CD14-positive monocyte (primary cell): ENCODE data around the gene CDK4. TPM values are rescaled to one million over a fixed set of nuclear protein-coding genes. Genes with fewer than 3 reads are reported as not detected.

Experiments used
- DNase-seq, 3 donors: peaks; one replicate each; pipeline ENCODE4 v3.0.0-alpha.2; 2011 to 2022
- H2AFZ ChIP-seq: 2 replicates; pipeline ENCODE4 v1.6.0; 2012; ENCODE audit warnings: mild to moderate bottlenecking, low read depth, low read length, inconsistent platforms; ENCODE audit not compliant: insufficient read depth, poor library complexity, severe bottlenecking
- H3K27ac ChIP-seq, 2 donors: 1 replicate in 1 of 2; 2 replicates in 1 of 2; pipeline ENCODE4 v1.5.1; 2012 to 2013; ENCODE audit warnings: low read length in 2 of 2, control low read depth in 1 of 2, inconsistent platforms in 1 of 2, low read depth in 1 of 2, mild to moderate bottlenecking in 1 of 2
- H3K27me3 ChIP-seq, 2 donors: one replicate each; pipeline versions ENCODE4 v1.6.0 to v1.6.1; 2011 to 2013; ENCODE audit warnings: low read length in 2 of 2; ENCODE audit not compliant: control insufficient read depth in 2 of 2, insufficient read depth in 2 of 2
- H3K36me3 ChIP-seq, 2 donors: replicated peaks in 1 of 2; 1 replicate in 1 of 2; 2 replicates in 1 of 2; pipeline versions ENCODE4 v1.5.1 to v1.6.1; 2012 to 2013; ENCODE audit warnings: low read length in 2 of 2, control low read depth in 1 of 2, inconsistent platforms in 1 of 2, mild to moderate bottlenecking in 1 of 2; ENCODE audit not compliant: insufficient read depth in 2 of 2, control insufficient read depth in 1 of 2
- H3K4me1 ChIP-seq, 2 donors: 1 replicate in 1 of 2; 2 replicates in 1 of 2; pipeline versions ENCODE4 v1.5.1 to v1.6.1; 2012 to 2013; ENCODE audit warnings: low read length in 2 of 2, control low read depth in 1 of 2, inconsistent platforms in 1 of 2, mild to moderate bottlenecking in 1 of 2, moderate library complexity in 1 of 2; ENCODE audit not compliant: insufficient read depth in 2 of 2, control insufficient read depth in 1 of 2
- H3K4me2 ChIP-seq: replicated peaks from 2 replicates; pipeline ENCODE3; 2012; ENCODE audit warnings: low read length, moderate library complexity, mild to moderate bottlenecking; ENCODE audit not compliant: poor library complexity, severe bottlenecking; ENCODE audit errors: extremely low read depth
- H3K4me3 ChIP-seq, 3 experiments: fragments of 200-600 bp in 1 of 3; sonication (generic) in 1 of 3; replicated peaks in 1 of 3; 1 replicate in 2 of 3; 2 replicates in 1 of 3; pipeline ENCODE4 v1.5.1; 2011 to 2013; ENCODE audit warnings: low read length in 3 of 3, mild to moderate bottlenecking in 3 of 3, control low read depth in 2 of 3, low read depth in 2 of 3, inconsistent platforms in 1 of 3, moderate library complexity in 1 of 3
- H3K79me2 ChIP-seq: 2 replicates; pipeline ENCODE4 v1.6.0; 2012; ENCODE audit warnings: mild to moderate bottlenecking, control low read depth, inconsistent platforms, low read length, moderate library complexity; ENCODE audit not compliant: insufficient read depth
- H3K9ac ChIP-seq: 2 replicates; pipeline ENCODE4 v1.6.0; 2017; ENCODE audit warnings: low read length, mild to moderate bottlenecking; ENCODE audit not compliant: insufficient read depth, poor library complexity, severe bottlenecking
- H3K9me3 ChIP-seq, 2 donors: replicated peaks in 1 of 2; 1 replicate in 1 of 2; 2 replicates in 1 of 2; pipeline versions ENCODE4 v1.5.1 to v1.6.1; 2012 to 2013; ENCODE audit warnings: low read length in 2 of 2, control low read depth in 1 of 2; ENCODE audit not compliant: control insufficient read depth in 1 of 2, insufficient read depth in 1 of 2
- H4K20me1 ChIP-seq: 2 replicates; pipeline ENCODE4 v1.6.0; 2012; ENCODE audit warnings: mild to moderate bottlenecking, low read length, control low read depth, moderate library complexity; ENCODE audit not compliant: insufficient read depth
- H3K27ac Mint-ChIP-seq, 7 donors: one replicate each; pipeline ENCODE4 v1.8.0; 2020; ENCODE audit warnings: mild to moderate bottlenecking in 7 of 7, mixed read lengths in 7 of 7, moderate library complexity in 6 of 7, inconsistent platforms in 2 of 7
- H3K27me3 Mint-ChIP-seq, 3 donors: one replicate each; pipeline ENCODE4 v1.8.0; 2021 to 2022; ENCODE audit warnings: low read depth in 3 of 3, mild to moderate bottlenecking in 3 of 3, mixed read lengths in 3 of 3, moderate library complexity in 3 of 3, inconsistent platforms in 1 of 3
- H3K36me3 Mint-ChIP-seq, 2 donors: one replicate each; pipeline ENCODE4 v1.8.0; 2020; ENCODE audit warnings: mixed read lengths in 2 of 2, inconsistent platforms in 1 of 2, mild to moderate bottlenecking in 1 of 2
- H3K4me1 Mint-ChIP-seq: one replicate; pipeline ENCODE4 v1.8.0; 2020; ENCODE audit warnings: mild to moderate bottlenecking, mixed read lengths
- H3K4me3 Mint-ChIP-seq, 2 donors: one replicate each; pipeline ENCODE4 v1.8.0; 2020; ENCODE audit warnings: mild to moderate bottlenecking in 2 of 2, mixed read lengths in 2 of 2, moderate library complexity in 1 of 2
- H3K9me3 Mint-ChIP-seq, 7 donors: one replicate each; pipeline ENCODE4 v1.8.0; 2020 to 2022; ENCODE audit warnings: mixed read lengths in 7 of 7, mild to moderate bottlenecking in 6 of 7, moderate library complexity in 6 of 7, inconsistent platforms in 2 of 7
- CTCF ChIP-seq: fragments of 200-600 bp; IDR thresholded peaks from one replicate; pipeline ENCODE4 v1.8.0; 2022; ENCODE audit warnings: antibody characterized with exemption, mild to moderate bottlenecking
- WGBS: methylation state at CpG from one replicate; pipeline ENCODE4 v1.1.5; 2013; ENCODE audit warnings: missing lambda C conversion rate; ENCODE audit not compliant: insufficient coverage; 5-methylcytosine and 5-hydroxymethylcytosine counted together
- intact Hi-C, 2 donors: fragments of 100-400 bp; cut with micrococcal nuclease; formaldehyde crosslinking; loops; one replicate each; pipeline versions ENCODE4 v1.15.0 to v1.15.1; 2023
- polyA plus RNA-seq, 3 donors: library from polyadenylated mRNA; depleted of rRNA in 1 of 3; unstranded in 2 of 3; stranded (reverse) in 1 of 3; fragments of 300-500 nt in 2 of 3; fragments of >200 nt in 1 of 3; fragmentation: Illumina TruSeq in 2 of 3; gene quantifications; 1 replicate in 2 of 3; 2 replicates in 1 of 3; pipeline ENCODE4 v1.2.3, GENCODE V29; 2012 to 2021

CDK4 gene
- polyA plus RNA-seq, 3 donors: 26.2 to 38.4 (median 27.4) TPM

GRCh38 chr12:57739914-57740538 is 12.1 kb downstream of the CDK4 start:
- Histone ChIP-seq H3K4me1 (peaks cover 32 to 38% of the 10 kb centered on the region in 2 donors), H3K4me2 (no peak overlapping the region), H3K36me3 (peaks cover under 1 to 11% of the 10 kb centered on the region in 2 donors), H3K9me3 (no peaks in the 10 kb centered on the region), H3K27ac (no peak overlapping the region), H3K4me3 (no peak overlapping the region), H3K9ac (no peak overlapping the region), H4K20me1 (no peaks in the 10 kb centered on the region), H3K79me2 (peaks cover 26% of the 10 kb centered on the region), H3K27me3 (no peaks in the 10 kb centered on the region), H2AFZ (no peak overlapping the region)
- H3K9me3 Mint-ChIP-seq: no peaks in the 10 kb centered on the region
- intact Hi-C loops: loop anchor here in 1 of 2 donors (5.0 to 10.0 kb wide), 2 partner anchors 48 to 195 kb away; partner anchors contain the start of gene OS9
- TF ChIP-seq CTCF: no peak
- H3K4me1 Mint-ChIP-seq: peaks cover 42% of the 10 kb centered on the region
- 93% methylated on average over 3 of the region's 10 CpGs for WGBS
- peaks cover 7 to 13% of the 10 kb centered on the region in 2 donors for H3K36me3 Mint-ChIP-seq
- H3K27me3 Mint-ChIP-seq: peaks cover 0 to 1% (median 0%) of the 10 kb centered on the region in 3 donors
- H3K27ac Mint-ChIP-seq: no peak overlapping the region
- DNase-seq: no peak
- H3K4me3 Mint-ChIP-seq: no peak overlapping the region

GRCh38 chr12:57739387-57739786 is 12.7 kb downstream of the CDK4 start:
- no peaks in the 10 kb centered on the region for H3K9me3 Mint-ChIP-seq
- Histone ChIP-seq H3K79me2 (peaks cover 26% of the 10 kb centered on the region), H3K36me3 (peaks cover 6 to 17% of the 10 kb centered on the region in 2 donors), H4K20me1 (no peaks in the 10 kb centered on the region), H3K4me3 (no peak overlapping the region), H3K9ac (no peak overlapping the region), H3K9me3 (no peaks in the 10 kb centered on the region), H3K27ac (no peak overlapping the region), H3K27me3 (no peaks in the 10 kb centered on the region), H2AFZ (no peak overlapping the region), H3K4me2 (no peak overlapping the region), H3K4me1 (peaks cover 32 to 35% of the 10 kb centered on the region in 2 donors)
- H3K36me3 Mint-ChIP-seq: peaks cover 13 to 20% of the 10 kb centered on the region in 2 donors
- intact Hi-C loops: no loop called here
- H3K27ac Mint-ChIP-seq: peak overlapping the region in 1 of 7 donors; percentile 62
- no peak overlapping the region for H3K4me3 Mint-ChIP-seq
- WGBS: no CpG with 5 or more reads among the region's 7 CpGs
- TF ChIP-seq CTCF: no peak
- H3K27me3 Mint-ChIP-seq: peaks cover 0 to under 1% (median 0%) of the 10 kb centered on the region in 3 donors
- no peak for DNase-seq
- peaks cover 41% of the 10 kb centered on the region for H3K4me1 Mint-ChIP-seq
